Skeletal muscle cell (primary cell): Measurements from ENCODE around the gene SPON2.
A peak's percentile ranks its signal among the peaks of the same experiment; 100 is the strongest.

ENCODE experiments used
- DNase-seq: peaks from one replicate; pipeline ENCODE4 v3.0.0-alpha.2; 2010; ENCODE audit warnings: low read depth
- H3K4me3 ChIP-seq: 2 replicates; pipeline ENCODE4 v1.5.1; 2011; ENCODE audit warnings: low read depth, mild to moderate bottlenecking, control low read depth, low read length, moderate library complexity

The SPON2 gene

GRCh38 chr4:1176398-1177273, 4.3 kb upstream of the SPON2 start:
- DNase-seq, result no peak
- no peak overlapping the region for H3K4me3 ChIP-seq

- no peak overlapping the region for H3K4me3 ChIP-seq
- no peak for DNase-seq
These were observed 3.3 kb upstream of the SPON2 start for GRCh38 chr4:1175635-1176229.

DNA sequence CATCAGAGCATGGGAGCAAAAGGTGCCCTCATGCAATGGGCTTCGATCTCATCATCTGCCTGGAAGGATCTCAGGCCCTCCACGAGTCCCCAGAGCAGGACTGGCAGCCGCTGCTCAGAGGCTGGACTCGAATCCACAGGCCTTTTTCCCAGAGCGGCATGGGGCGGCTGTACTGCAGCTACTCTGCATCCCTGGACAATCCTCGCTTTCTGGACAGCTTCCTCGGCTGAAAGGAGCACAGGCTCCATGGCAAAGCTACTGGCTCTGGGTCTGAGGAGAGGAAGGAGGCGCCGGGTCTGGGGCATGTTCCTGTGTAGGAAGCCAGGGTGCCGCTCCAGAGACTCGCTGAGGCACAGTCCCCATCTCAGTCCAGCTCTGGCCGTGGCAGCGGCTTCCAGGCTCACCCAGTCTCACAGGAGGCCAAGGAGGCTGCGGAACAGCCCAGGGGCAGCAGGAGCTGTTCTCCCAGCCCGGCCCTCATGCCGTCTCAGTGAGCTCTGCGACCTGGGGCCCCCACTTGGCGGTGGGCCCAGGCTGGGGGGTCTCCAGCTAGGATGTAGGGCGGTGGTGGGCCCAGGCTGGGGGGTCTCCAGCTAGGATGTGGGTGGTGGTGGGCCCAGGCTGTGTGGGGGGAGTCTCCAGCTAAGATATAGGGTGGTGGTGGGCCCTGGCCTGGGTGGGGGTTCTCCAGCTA, 2.7 kb upstream of the SPON2 start:
- H3K4me3 ChIP-seq, result no peak overlapping the region
- DNase-seq, result no peak

DNA sequence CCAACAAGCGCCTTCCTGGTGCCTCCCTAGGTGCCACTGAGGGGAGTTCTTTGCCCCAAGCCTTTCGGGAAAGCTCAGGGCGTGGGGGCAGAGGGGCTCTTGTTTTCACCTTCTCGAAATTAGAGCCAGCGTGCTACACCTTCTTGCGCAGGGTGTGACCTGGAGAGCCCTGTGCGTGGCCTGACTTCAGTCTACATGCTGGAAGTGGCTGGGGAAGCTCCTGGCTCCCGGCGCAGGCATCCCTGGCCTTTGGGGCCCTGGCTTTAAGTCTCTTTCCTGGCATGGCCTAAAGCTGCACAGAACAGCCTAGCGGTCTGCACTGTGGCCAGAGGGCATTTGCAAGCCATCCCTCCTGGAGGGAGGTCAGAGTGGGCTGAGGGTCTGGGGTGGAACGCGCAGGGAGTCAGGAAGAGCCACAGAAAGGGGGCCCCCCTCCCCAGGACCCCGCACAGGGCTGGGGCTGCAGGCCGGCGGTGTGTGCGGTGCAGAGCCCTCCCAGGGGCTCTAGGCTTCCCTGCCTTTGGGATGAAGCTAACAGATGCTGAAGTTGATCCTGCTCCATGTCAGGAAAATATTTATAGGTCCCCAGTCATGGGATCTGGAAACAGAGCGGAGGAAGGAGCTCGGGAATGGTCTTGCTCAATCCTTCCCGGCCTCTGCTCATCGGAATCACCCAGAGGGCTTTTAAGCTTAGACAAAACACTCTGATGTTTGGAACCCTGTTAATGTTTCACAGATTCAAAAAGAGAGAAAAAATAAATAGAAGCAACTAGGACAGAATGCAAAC, 781 bp upstream of the SPON2 start:
- H3K4me3 ChIP-seq, result peak overlapping the region; percentile 18
- DNase-seq, result peak; percentile 68

DNA sequence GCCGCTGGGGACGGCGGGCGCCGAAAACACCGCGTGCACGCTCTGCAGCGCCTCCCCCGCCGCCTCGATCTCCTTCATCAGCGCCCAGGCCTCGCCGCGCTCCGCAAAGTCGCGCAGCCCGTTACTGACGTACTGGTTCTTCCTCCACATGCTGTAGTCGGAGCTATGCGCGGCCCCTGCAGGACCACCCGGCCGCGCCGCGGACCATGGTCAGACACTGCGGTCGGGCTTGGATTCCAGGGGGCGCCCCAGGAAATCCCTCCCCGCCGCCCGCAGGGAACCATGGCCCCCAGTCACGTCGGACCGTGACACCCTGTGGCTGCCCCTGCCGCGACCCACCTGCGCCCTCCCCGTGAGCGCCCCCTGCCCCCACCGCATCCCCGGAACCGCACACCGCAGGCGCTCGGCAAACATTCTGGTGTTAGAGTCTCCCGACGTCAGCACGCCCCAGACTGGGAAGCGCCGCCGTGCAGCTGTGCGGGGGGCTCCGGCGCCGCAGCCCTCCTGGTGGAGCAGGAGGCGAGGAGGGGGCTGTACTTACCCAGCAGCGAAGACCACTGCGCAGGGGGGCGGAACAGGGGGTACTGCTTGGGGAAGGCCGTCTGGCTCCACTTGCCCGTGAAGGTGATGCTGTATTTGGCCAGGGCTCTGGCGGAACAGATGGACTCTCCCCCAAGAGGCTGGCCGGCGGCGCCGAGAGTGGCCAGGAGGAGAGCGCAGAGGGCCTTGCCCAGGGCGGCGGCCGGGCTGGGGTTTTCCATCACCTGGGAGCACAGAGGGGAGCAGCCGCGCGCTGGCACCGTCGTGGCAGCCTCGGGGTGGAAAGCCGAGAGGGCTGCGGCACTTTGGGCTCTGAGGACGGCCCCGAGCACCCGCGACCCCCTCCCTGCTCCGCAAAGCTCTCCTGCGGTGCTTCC, 814 bp downstream of the SPON2 start:
- peak overlapping the region; percentile 63 for H3K4me3 ChIP-seq
- DNase-seq, result no peak

GRCh38 chr4:1170976-1171310, 1.4 kb downstream of the SPON2 start:
- peak overlapping the region; percentile 63 for H3K4me3 ChIP-seq

GRCh38 chr4:1170156-1170975, 2.0 kb downstream of the SPON2 start:
- peak overlapping the region; percentile 63 for H3K4me3 ChIP-seq
- no peak for DNase-seq

More at GRCh38 chr4:1170976-1171310, 1.4 kb downstream of the SPON2 start:
- DNase-seq, result no peak

DNA sequence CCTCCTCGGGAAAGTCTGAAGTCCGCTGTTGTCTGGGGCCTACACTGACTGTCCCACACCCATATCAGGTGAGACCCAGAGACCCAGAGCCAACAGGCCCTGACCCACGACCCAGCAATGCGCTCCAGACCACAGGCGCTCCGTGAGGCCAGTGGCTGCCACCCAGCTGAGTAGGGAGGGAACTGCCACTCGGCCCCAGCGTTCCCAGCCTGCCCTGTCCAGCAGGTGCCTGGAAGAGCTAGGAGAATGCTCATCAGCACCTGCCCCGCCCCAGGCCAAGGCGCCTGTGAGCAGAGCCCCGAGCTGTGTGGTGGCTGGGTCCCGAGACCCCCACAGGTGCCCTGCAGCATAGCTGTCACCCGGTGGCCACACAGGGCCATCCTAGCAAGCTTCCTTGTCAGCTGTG, 2.7 kb downstream of the SPON2 start:
- DNase-seq, result no peak
- peak overlapping the region; percentile 8 for H3K4me3 ChIP-seq

DNA sequence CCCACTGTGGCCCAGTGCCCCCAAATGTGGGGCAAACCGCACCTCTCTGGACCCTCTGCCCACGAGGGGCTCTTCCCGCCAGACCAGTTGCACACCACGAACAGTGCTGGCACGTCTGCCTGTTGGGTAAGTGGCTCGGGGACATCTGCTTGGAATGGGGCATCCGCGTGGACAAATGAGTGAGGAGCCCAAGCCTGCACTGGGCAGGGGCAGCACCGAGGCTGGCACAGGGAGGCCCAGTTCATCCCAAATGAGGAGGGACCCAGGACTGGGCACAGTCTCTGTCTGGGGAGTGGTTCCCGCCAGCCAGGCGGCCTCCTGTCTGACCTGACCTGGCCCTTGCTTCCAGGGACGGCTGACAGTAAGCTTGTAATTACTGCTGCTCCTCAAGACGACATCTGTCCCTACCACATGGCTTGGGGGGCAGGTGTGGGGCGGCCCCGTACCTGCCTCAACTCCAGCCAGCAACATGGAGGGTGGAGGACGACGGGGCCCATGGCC, 3.2 kb downstream of the SPON2 start:
- no peak overlapping the region for H3K4me3 ChIP-seq
- no peak for DNase-seq

- no peak for DNase-seq
- peak overlapping the region; percentile 48 for H3K4me3 ChIP-seq
These were observed 3.9 kb downstream of the SPON2 start for GRCh38 chr4:1168191-1169101.

DNA sequence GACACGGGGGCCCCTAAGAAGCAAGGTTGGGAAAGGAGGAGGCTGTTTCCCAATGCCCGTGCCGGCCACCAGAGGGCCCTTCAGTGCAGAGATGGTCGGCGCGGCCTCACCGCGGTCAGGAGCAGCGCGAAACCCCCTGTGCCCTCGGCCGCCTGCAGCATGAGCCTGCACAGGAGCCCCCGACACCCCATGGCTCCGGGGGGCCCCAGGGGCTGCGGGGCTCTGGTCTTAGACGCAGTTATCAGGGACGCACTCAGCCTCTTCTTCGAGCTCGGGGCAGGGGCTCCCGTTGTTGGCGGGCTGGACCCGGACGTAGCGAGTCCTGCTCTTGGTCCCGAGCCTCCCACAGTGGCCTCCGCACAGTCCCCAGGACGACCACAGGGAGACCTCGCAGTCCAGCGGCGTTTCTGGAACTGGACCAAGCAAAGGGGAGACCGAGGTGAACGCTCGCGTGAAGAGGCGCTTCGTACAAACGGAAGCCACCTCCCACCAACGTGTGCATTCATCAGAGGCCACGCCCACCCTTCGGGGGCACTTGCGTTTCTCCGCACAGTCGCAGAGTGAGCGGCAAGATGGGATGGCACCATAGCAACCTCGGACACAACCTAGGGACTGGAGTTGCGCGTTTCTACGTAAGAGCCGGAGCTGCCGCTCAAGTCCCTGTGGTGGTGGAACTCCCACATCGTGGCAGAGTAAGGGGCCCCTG, 5.0 kb downstream of the SPON2 start:
- peak; percentile 57 for DNase-seq
- peak overlapping the region; percentile 48 for H3K4me3 ChIP-seq

- no peak overlapping the region for H3K4me3 ChIP-seq
- DNase-seq, result no peak
These were observed 5.7 kb downstream of the SPON2 start for GRCh38 chr4:1166509-1167243.

GRCh38 chr4:1164956-1165545, 7.3 kb downstream of the SPON2 start:
- H3K4me3 ChIP-seq, result no peak overlapping the region

GRCh38 chr4:1164444-1164843, 7.9 kb downstream of the SPON2 start:
- no peak overlapping the region for H3K4me3 ChIP-seq
- DNase-seq, result no peak

More at GRCh38 chr4:1164956-1165545, 7.3 kb downstream of the SPON2 start:
- no peak for DNase-seq

DNA sequence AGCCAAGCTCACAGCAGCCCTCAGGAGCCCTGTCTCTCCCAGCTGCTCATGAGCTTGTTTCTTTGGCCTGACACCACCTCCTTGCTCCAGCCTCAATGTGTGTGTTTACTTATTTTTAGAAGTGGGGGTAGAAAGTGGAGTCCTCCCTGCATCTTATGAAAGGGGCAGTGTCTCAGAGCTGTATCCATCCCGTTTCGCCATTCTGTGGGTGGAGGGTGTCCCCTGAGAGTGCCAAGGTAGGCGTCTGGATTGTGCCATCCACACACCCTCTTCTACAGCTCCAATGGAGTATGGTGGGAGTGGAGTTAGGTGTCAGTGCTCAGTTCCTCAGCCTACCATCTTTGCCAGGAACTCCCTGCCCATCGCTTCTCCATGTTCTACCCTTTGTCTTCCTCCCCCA, 8.3 kb downstream of the SPON2 start:
- DNase-seq, result no peak
- H3K4me3 ChIP-seq, result no peak overlapping the region
